Inflammatory macrophage (primary cell): ENCODE measurements around the gene KCNN3.

ENCODE experiments used
- DNase-seq, 2 donors: peaks; one replicate each; pipeline ENCODE4 v3.0.0-alpha.2; 2020 to 2022

KCNN3 gene

GRCh38 chr1:154860156-154860870 is 9.8 kb downstream of the KCNN3 start:
- peak; percentile 37 to 58 for DNase-seq

DNA sequence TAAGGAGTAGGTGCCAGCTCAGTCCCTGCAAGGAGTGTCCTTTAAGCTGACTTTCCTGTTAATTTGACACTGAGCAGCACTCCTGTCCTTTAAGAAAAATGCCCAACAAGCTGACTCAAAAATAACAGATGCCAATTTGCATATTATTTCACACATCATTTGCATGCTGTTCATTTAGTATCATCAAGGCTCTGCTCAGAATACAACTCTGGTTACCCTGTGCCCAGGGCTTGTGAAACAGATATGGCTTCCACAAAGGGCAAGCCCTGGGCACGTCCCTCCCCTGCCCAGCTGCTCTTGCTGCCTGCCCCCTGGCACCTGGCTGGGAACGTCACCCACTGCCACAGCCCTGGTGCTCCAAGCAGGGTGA is 10.3 kb downstream of the KCNN3 start:
- no peak for DNase-seq

DNA sequence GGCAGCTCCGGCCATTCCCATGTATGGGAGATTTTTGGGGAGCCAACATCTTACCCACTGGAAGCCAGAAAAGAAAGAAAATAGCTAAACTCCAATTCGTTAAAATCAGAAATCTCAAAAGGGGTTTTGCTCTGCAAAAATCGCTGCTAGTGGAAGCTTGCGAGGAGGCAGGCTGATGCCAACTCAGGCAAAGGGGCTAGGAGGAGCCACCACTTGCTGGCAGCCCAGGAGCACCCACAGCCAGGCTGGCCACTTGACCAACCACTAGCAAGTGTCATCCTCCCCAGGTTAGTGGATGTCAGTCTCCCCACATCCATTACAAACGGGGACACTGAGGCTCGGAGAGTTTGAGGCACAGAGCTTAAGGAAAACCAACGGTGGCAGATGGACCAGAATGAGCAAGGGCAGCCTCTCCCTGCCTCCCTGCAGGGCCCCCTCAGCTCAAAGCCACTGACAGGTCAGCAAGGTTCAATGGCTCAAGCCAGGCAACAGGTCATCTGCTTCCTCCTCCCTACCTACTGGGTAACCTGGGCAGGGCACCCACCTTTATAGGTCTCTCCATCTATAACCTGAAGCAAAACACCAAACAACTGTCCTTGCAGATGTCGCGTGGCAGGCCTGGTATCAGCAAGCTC is 10.8 kb downstream of the KCNN3 start:
- DNase-seq, result no peak

DNA sequence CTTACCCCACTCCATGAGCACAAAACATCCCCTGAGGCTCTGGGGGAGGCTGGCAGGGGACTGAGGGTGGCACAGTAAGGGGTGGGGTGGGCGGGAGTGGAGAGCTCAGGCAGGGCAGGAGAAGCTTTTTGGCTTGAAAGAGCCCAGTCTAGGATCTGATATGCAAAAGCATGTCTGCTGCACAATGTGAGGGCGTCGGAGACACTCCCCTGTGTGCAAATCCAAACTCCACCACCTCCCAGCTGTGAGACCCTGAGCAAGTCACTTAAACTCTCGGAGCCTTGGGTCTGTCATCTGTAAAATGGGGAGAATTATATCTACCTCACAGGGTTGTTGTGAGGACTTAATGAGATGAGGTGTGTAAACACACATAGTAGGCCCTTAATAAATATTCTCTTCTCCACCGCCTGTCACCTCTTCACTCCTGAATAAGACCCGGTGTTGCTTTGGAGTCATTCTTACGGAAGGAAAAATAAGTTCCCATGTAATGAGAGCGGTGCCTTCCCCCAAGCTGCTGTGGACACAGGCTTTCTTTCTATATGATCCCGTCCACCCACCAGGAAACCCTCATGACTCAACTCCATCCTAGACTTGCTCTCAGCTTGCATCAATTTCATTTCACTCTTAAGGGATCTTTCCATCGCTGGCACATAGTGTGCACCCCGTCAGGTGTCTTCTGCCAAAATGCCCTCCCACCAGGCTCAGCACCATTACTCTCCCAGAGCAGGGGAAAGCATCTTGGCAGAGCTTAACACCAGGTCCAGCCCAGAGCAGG is 12.5 kb downstream of the KCNN3 start:
- DNase-seq, result peak in 1 of 2 donors; percentile 10

DNA sequence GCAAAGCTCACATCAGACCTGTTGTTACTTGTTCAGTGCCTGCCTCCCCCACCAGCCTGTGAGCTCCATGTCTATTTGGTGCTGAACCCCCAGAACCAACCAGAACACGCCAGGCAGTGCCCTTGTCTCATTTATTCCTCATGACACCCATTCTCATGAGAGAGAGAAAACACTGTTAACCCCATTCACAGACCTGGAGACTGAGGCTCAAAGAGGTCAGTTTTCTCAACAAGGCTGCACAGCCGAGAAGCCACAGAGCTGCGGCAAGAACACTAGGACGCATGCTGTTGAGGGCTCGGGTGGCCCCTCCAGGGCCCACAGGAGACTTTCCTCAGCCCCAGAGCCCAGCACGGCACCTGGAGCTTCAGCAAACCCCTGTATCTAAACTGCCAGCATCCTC is 13.1 kb downstream of the KCNN3 start:
- no peak for DNase-seq

GRCh38 chr1:154856544-154856943 is 13.5 kb downstream of the KCNN3 start:
- no peak for DNase-seq

DNA sequence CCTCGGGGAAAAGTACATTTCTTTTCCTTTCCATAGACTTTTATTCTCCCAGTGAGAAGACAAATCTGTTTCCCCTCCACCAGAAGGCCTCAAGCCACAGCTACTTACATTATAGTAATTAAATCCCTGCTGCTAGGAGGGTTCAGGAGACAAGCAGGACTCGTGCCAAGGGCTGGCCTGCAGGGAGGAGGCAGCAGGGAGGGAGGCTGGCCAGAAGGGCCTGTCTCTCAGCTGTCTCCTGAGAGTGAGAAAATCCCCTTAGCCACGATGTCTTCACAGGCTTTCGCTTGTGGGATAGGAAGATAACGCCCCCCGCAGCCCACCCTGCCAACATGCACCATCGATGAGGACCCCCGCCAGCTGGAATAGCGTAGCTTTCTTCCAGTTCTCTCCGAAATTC is 14.0 kb downstream of the KCNN3 start:
- no peak for DNase-seq

DNA sequence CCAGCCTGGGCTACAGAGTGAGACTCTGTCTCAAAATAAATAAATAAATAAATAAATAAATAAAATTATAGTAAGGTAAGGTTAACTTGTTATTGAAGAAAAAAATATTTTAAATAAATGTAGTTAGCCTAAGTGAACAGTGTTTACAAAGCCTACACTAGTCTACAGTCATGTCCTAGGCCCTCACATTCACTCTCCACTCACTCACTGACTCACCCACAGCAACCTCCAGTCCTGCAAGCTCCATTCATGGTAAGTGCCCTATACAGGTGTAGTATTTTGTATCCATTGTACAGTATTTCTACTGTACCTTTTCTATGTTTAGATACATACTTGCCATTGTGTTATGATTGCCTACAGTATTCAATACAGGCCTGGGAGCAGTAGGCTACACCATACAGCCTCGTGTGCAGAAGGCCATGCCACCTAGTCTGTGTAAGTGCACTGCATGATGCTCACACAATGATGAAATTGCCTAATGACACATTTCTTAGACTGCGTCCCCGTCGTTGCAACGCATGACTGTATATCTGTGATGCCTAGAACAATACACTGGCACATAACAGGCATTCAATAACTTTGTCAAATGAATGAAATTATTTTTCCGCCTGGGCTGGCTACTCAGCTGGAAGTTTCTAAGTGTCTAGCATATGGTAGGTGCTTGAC is 14.8 kb downstream of the KCNN3 start:
- no peak for DNase-seq

DNA sequence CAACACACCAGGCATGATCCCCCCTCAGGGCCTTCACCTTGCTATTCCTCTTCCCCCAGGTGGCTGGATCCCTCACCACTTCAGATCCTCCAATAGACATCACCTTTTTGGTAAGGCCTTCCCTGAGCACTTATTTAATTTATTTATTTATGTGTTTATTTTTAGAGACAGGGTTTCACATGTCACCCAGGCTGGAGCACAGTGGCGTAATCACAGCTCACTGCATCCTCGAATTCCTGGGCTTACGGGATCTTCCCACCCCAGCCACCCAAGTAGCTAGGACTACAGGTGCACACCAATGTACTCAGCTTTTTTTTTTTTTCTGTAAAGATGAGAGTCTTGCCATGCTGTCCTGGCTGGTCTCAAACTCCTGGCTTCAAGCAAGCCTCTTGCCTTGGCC is 17.2 kb downstream of the KCNN3 start:
- DNase-seq, result no peak

DNA sequence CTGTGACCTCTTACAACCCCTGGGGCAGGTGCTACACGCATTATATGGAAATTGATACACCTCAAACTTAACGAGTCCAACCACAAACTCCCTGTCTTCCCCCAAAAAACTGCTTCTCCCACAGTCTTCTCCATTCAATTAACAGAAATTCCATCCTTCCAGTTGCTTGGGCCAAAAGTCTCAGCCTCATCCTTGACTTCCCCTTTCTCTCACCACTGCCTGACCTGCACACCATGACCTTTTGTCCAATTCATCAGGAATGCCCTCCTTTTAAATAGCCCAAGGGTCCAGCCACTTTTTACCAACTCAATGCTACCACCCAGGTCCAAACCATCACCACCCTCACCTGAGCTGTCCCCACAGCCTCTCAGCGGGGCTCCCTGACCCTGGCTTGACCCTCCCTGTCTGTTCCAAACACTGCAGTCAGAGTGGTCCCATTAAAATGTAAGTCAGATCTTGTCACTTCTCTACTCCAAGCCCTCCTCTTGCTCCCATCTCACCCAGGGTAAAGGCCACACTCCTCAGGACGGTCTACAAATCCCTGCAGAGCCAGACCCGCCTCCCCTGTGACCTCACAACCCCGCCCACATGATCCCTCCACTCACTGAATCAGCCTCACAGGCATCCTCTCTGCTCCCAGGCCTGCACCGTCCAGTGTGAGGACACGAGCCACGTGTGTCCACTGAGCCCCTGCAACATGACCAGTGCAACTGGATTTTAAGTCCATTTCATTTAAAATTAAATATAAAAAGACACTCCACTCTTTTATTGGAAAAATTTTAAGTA is 18.5 kb downstream of the KCNN3 start:
- DNase-seq, result no peak

GRCh38 chr1:154849645-154850131 is 20.4 kb downstream of the KCNN3 start:
- DNase-seq, result no peak

DNA sequence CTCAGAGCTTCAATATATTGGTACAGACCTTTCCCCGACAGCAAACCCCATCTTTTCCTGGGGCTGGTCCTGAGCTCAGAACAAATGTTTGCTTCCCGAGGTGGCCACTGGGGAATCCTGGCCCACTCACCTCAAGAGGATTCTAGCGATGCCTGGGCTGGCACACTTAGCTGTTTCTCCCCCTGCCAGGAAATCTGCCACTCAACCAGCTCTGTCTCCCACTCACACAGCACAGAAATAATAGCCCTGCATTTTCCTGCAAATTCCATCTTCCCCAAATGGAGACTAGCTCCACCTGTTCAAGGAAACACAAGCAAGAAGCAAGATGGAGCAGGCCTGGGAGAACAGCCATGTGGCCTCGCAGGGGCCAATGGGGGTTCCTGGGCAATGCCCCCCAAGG is 21.1 kb downstream of the KCNN3 start:
- no peak for DNase-seq

GRCh38 chr1:154847891-154848290 is 22.2 kb downstream of the KCNN3 start:
- DNase-seq, result no peak

DNA sequence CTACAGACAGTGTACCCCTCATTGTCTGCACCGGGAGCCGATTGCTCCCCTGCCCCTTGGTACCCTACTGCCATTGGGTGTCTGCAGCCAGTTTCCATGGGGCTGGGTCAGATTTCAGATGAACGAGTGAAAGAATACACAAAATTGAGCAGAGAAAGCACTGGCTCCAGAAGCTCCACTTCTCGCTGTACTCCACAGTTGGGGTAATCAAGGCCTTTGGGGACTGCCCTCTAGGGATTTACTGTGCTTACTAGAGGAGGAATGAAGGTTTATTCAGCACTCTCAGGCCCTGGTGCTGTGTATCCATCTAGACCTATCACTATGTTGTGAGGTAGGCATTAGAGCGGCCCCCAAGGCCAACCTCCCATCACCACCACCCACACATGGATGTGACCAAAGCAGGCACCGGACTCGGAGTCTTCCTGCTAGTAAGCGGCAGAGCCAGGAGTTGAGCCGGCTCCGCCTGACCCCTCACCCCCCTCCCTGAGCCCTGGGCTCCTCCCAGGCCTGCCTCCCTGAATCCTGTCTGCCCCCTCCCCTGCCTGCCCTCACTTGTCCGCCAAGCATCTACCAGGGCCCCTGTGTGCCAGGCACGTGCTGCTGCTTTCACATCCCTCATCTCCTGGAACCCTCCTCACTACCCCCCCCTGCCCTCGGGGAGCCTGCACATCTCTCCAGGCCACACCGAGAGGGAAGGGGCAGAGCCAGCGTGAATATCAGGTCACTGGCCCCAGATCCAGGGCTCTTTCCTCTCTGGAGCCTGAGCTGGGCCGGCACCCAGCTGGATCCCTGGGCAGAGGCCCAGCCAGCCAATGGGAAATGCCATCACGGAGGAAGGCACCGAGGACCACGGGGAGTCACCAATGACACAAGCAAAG is 23.3 kb downstream of the KCNN3 start:
- DNase-seq, result no peak

GRCh38 chr1:154845879-154846278 is 24.2 kb downstream of the KCNN3 start:
- no peak for DNase-seq

DNA sequence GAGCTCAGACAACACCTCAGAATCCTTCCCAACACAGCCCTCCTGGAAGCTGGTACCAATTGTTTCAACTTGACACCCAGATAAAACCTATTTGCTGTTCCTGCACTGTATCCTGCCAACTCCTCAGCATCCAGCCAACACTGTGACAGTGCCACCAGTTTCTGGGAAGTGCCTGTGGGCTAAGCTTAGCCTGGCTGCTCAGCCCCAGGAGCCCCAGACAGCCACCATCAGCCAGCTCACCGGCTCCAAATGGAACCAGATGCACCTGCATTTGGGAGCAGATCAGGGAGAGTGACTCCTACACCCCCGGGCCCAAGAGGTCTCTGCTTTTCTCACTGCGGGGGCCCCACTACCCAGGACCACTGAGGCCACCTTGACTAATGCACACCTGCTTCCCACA is 24.9 kb downstream of the KCNN3 start:
- no peak for DNase-seq

DNA sequence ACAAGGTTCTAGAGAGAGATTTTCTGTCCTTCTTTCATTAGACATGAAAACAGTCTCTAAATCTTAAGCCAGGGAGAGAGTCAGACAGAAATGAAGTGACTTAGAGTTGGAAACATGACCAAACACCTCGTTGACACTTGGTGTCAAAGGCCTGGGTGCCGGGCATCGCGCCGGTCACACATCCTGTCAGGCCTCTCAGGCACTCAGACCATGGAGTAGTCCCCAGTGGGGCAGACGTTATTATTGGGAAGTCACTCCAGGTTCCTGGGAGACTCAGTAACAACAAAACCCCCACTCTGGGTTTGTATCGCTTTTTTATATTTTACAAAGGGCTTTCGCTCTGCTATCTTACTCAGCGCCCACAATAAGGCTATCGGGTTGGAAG is 25.8 kb downstream of the KCNN3 start:
- no peak for DNase-seq

DNA sequence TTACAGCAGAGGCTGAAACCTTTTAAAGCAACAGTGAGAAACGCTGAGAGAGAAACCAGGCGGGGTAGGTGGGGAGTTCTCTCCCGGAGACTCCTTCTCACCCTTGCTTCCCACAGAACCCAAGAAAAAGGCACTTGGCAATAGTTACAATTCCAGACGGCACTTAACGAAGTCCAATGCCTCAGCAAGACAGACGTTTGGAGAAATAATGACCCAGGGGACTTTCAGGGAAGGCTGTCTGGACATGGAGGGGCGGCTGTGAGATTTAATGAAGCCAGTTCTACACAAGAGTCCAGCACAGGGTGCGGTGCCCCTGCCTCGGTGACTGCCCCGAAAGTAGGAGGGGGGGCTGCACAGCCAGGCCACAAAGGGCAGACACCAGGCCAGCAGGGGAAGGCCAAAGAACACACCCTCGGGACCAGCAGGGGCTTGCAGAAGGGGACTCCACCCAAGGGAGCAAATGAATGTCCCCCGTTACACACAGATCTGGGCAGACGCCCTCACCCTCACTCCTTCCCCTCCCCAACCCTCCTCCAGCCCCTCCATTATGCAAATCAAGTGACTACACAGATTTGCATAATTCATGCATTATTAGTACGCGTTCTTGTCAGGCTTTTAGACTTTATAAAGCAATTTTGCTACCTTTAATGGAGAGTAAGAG is 26.3 kb downstream of the KCNN3 start:
- DNase-seq, result no peak

DNA sequence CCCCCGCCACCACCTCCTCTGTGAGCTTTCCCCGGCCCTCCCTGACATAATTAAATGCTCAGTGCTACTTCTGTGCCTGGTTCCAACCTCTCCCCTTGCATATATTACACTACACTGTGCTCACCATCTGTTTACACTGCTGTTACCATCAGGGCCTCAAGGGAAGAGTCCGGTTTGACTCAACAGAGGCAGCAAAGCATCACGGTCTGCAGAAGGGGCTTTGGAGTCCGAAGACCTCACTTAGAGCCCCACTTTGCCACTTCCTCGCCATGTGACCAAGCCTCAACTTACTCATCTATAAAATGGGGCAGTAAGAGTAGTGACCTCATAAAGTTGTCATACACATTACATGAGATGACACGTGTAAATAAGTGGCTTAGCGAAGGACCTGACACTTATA is 27.4 kb downstream of the KCNN3 start:
- no peak for DNase-seq

DNA sequence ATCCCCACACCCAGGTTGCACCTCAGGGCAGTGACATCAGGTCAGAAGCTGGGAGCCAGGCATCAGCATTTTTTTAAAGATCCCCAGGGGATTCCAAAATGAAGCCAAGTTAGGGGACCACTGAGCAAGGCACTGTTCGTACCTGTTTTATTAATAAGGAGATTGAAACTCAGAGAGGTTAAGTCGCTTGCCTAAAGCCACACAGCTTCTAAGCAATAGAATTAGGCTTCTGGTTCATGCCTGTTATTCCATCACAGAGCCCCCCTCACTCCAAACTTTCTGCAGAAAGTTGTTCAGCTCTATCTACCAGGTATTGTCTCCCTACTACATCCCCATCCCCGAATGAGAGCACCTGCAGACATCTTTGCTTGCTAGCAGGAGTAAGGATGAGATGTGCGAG is 28.7 kb downstream of the KCNN3 start:
- no peak for DNase-seq
